Measurements from ENCODE around the gene KLK1. TPM values are rescaled to one million over a fixed set of nuclear protein-coding genes. Genes with fewer than 3 reads are reported as not detected.

The KLK1 gene
- total RNA-seq, 4 donors from 2014 or later: not detected

DNA sequence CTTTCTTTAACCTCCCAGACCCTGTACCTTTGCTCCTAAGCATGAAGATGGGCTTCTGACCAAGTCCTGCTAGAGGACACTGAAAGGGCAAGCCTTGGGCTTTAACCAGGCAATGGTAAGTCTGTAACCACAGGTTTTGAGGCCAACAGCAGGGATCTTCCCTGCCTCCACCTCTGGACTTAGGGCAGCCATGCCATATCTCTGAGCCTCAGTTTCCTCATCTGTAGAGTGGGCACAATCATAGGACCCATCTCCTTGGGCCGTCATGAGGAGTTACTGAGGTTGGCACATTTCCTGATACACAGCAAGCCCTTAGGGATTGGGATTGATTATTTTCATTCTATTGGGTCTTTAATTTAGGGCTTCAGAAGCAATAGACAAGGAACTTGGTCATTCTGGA is 14.7 kb downstream of the KLK1 start:
- H3K27ac ChIP-seq: no peak overlapping the region
- no peak for TF ChIP-seq POLR2A (IDR thresholded peaks at IDR 0.05)
- TF ChIP-seq, protein P1, sequence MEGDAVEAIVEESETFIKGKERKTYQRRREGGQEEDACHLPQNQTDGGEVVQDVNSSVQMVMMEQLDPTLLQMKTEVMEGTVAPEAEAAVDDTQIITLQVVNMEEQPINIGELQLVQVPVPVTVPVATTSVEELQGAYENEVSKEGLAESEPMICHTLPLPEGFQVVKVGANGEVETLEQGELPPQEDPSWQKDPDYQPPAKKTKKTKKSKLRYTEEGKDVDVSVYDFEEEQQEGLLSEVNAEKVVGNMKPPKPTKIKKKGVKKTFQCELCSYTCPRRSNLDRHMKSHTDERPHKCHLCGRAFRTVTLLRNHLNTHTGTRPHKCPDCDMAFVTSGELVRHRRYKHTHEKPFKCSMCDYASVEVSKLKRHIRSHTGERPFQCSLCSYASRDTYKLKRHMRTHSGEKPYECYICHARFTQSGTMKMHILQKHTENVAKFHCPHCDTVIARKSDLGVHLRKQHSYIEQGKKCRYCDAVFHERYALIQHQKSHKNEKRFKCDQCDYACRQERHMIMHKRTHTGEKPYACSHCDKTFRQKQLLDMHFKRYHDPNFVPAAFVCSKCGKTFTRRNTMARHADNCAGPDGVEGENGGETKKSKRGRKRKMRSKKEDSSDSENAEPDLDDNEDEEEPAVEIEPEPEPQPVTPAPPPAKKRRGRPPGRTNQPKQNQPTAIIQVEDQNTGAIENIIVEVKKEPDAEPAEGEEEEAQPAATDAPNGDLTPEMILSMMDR (IDR thresholded peaks at IDR 0.05): no peak
- no peak overlapping the region for H3K4me3 ChIP-seq
- WGBS, 2 donors: 57% methylated on average over 1 of the region's 1 CpG; no CpG with 5 or more reads in 1 of the 2 donors
- no peaks in the 10 kb centered on the region for H3K36me3 ChIP-seq
- H3K9me3 ChIP-seq: no peaks in the 10 kb centered on the region
- H3K27me3 ChIP-seq: peaks cover 0 to 10% (median 0%) of the 10 kb centered on the region in 4 donors
- H3K4me1 ChIP-seq: peaks cover 0 to 13% (median 6%) of the 10 kb centered on the region in 3 donors
- intact Hi-C loops (cut with DNase I): no loop called here
- DNase-seq: no peak

DNA sequence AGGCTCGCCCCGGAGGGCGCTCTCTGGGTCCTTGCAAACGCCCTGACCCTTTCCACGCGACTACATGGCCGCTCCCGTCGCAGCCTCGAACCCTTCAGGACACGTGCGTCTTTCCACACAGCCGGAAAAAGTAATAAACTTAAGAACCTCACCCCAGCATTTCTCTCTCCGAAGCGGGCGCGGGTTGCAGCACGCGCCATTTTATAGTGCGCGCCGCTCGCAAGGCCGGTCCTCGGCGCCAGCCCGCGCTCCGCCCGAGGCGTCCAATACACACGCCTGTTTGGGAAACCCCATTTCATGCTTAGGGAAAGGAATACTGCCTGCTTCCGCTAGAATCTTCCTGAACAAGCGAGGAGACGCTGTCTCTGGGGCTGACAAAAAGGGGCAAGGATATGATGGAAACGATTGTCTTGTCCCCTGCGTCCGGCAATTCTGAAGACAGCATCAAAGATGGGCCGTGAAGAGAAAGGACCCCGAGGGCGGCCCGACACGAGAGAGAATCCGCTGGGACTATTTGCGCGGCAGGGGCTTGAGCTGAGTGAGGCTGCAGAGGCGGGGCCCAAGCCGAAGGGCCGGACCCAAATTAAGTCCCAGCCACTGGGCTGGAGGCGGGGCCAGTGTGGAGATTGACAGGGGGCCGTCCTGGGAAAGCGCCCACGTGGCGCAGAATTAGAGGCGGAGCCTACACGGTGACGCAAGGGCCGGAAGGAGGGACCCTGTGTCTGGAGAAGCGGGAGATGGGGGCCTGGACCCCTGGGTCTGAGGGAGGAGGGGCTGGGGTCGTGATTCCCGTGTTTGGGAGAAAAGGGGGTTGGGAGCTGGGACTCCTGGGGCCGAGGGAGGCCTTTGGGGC is 18.9 kb downstream of the KLK1 start:
- WGBS, 2 donors: 1 to 2% methylated on average over 17 to 24 of the region's 62 CpGs
- intact Hi-C loops (cut with DNase I): no loop called here
- H3K27me3 ChIP-seq: no peaks in the 10 kb centered on the region
- H3K9me3 ChIP-seq: no peaks in the 10 kb centered on the region
- peak overlapping the region; percentile 90 to 98 (median 94) for H3K27ac ChIP-seq
- peak in 2 of 4 donors; percentile 68 to 73 for TF ChIP-seq POLR2A (IDR thresholded peaks at IDR 0.05)
- TF ChIP-seq, protein P1 (IDR thresholded peaks at IDR 0.05): peak in 2 of 6 experiments; percentile 21 to 40
- peaks cover 11 to 45% (median 17%) of the 10 kb centered on the region in 3 donors for H3K4me1 ChIP-seq
- H3K4me3 ChIP-seq: peak overlapping the region; percentile 82 to 99 (median 86)
- peak; percentile 90 for DNase-seq
- H3K36me3 ChIP-seq: peaks cover 0 to 26% (median 4%) of the 10 kb centered on the region in 3 donors

DNA sequence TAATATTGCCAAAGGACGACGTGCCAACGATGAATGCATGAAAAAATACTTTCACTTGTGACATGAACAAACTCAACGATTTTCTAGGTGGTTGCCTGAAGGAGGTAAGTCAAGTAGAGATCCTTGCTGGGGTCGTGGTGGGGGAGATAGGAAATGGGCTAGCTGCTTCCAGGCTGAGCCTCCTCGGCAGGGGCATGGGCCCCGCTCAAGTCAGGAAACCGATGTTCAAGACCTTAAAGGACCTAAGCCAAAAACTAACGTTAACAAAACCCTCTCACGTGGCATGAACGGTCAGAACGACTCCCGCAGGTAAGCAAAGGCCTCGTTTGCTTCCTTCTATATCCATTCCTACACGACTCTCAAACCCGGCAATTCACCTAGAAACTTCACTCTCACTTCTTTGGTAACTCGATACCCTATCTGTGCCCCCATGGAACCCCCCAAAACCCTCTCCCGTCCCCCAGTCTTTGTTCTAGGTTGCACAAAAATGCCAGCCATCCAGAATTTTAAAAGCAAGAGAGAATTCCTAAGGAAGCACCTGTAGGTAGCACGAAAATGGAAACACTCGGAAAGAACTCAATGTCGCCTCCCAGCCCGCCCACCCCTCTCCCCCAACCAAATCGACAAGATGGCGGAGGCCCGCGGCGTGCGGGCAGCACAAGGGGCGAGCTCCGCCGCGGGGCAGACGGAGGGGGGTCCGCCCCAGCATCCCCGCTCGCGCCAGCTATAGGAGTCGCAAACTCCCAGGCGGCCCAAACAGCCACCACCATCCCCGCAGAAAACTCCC is 19.8 kb downstream of the KLK1 start:
- Histone ChIP-seq H3K27me3 (no peaks in the 10 kb centered on the region), H3K4me1 (peaks cover 11 to 45% (median 17%) of the 10 kb centered on the region in 3 donors), H3K27ac (peak overlapping the region; percentile 90 to 98 (median 94)), H3K9me3 (no peaks in the 10 kb centered on the region), H3K36me3 (peaks cover 1 to 34% (median 12%) of the 10 kb centered on the region in 3 donors), H3K4me3 (peak overlapping the region; percentile 82 to 99 (median 86))
- intact Hi-C loops (cut with DNase I): no loop called here
- WGBS, 2 donors: 1% methylated on average over 22 to 30 of the region's 40 CpGs
- no peak for DNase-seq
- TF ChIP-seq, protein P1 (IDR thresholded peaks at IDR 0.05): no peak
- TF ChIP-seq POLR2A (IDR thresholded peaks at IDR 0.05): no peak

DNA sequence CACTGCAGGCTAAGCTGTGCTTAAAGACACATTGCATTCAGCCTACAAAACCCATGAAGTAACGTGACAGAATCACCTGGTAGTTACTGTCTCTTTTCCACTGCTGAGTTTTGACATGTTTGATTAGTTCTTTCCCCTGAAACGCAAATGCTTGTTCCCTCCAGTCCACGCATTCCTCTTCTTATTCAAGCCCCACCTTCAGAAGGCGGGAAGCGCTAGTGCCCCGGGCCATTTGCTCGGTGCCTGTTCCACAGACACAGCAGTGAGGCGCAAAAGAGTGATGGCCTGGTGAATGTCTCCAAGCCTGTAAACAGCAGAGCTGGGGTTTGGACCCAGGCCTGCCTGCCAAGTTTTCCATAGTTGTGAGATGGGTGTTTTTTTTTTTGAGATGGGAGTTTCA is 22.5 kb downstream of the KLK1 start:
- 51 to 55% methylated on average over 3 to 8 of the region's 8 CpGs for WGBS, 2 donors
- H3K27ac ChIP-seq: no peak overlapping the region
- TF ChIP-seq POLR2A (IDR thresholded peaks at IDR 0.05): no peak
- TF ChIP-seq, protein P1 (IDR thresholded peaks at IDR 0.05): no peak
- no peak for DNase-seq
- no peaks in the 10 kb centered on the region for H3K27me3 ChIP-seq
- H3K9me3 ChIP-seq: no peaks in the 10 kb centered on the region
- no peak overlapping the region for H3K4me3 ChIP-seq
- H3K4me1 ChIP-seq: peaks cover 11 to 45% (median 17%) of the 10 kb centered on the region in 3 donors
- peaks cover 13 to 61% (median 23%) of the 10 kb centered on the region in 3 donors for H3K36me3 ChIP-seq
- intact Hi-C loops (cut with DNase I): no loop called here

DNA sequence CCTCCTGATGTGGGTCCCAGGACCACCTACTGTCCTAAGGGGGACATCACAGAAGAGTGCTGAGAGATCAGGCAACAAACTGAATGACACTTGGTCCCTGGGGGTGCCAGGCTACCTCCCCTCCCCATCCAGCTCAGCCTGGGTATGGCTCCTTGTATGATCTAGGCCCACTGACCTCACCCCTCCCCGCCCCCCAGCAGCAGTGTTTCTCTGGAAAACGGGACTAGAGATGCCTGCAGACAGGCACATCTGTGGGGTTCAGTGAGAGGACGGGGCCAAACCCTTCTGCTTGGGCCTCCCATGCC is 24.1 kb downstream of the KLK1 start:
- 100% methylated on average over 1 of the region's 3 CpGs; no CpG with 5 or more reads in 1 of the 2 donors for WGBS, 2 donors
- Histone ChIP-seq H3K4me3 (no peak overlapping the region), H3K4me1 (peaks cover 11 to 43% (median 12%) of the 10 kb centered on the region in 3 donors), H3K27ac (no peak overlapping the region), H3K27me3 (no peaks in the 10 kb centered on the region), H3K36me3 (peaks cover 13 to 69% (median 23%) of the 10 kb centered on the region in 3 donors), H3K9me3 (no peaks in the 10 kb centered on the region)
- no peak for DNase-seq
- TF ChIP-seq, protein P1 (IDR thresholded peaks at IDR 0.05): no peak
- TF ChIP-seq POLR2A (IDR thresholded peaks at IDR 0.05): no peak
- intact Hi-C loops (cut with DNase I): no loop called here

Data from esophagus squamous epithelium (tissue), 5 donors.